ENCODE measurements around the gene PCNX2.

Gene PCNX2

GRCh38 chr1:233025567-233025966 is 270.0 kb downstream of the PCNX2 start:
- Histone ChIP-seq H3K4me3 (ENCODE audit: low read depth, low read length) (no peak overlapping the region), H3K27ac (ENCODE audit: extremely low read depth, low read depth, low read length) (no peak overlapping the region), H3K9me3 (ENCODE audit: control insufficient read depth, insufficient read depth, low read depth, low read length) (no peaks in the 10 kb centered on the region), H3K4me1 (ENCODE audit: control insufficient read depth, insufficient read depth, low read length) (no peaks in the 10 kb centered on the region), H3K36me3 (ENCODE audit: control insufficient read depth in 2 of 2, insufficient read depth in 1 of 2, low read length in 2 of 2) (peaks cover 0 to 12% of the 10 kb centered on the region in 2 experiments; a peak in 1 of 3 replicates)
- TF ChIP-seq OSR2 (tag by site-specific recombination; IDR thresholded peaks at IDR 0.05) (no peak), ZNF155 (tag by site-specific recombination; IDR thresholded peaks at IDR 0.05) (no peak), ZNF843 (tag by site-specific recombination; IDR thresholded peaks at IDR 0.05) (no peak), ZFP41 (tag by site-specific recombination; IDR thresholded peaks at IDR 0.05; ENCODE audit: borderline replicate concordance) (no peak)
- ChIA-PET CTCF (interaction anchor here (0.6 to 2.4 kb wide), 12 partner anchors 9 to 844 kb away, joined by 3 to 11 read pairs (median 4); no protein-coding TSS in a partner anchor), POLR2A (no interaction called here)

GRCh38 chr1:233025157-233025556 is 270.4 kb downstream of the PCNX2 start:
- POLR2A ChIA-PET, result no interaction called here
- Histone ChIP-seq H3K27ac (ENCODE audit: extremely low read depth, low read depth, low read length) (no peak overlapping the region), H3K4me3 (ENCODE audit: low read depth, low read length) (no peak overlapping the region), H3K9me3 (ENCODE audit: control insufficient read depth, insufficient read depth, low read depth, low read length) (no peaks in the 10 kb centered on the region), H3K36me3 (ENCODE audit: control insufficient read depth in 2 of 2, insufficient read depth in 1 of 2, low read length in 2 of 2) (peaks cover 0 to 12% of the 10 kb centered on the region in 2 experiments; a peak in 1 of 3 replicates), H3K4me1 (ENCODE audit: control insufficient read depth, insufficient read depth, low read length) (0 out of 2 replicates have a peak, but pooled peaks cover 2% of the 10 kb centered on the region)
- CTCF ChIA-PET, result interaction anchor here (0.6 to 2.4 kb wide), 16 partner anchors 9 to 843 kb away, joined by 3 to 11 read pairs (median 4); no protein-coding TSS in a partner anchor
- peak; percentile 83 for TF ChIP-seq CTCF (tag by site-specific recombination; IDR thresholded peaks at IDR 0.05)
- no peak for TF ChIP-seq ZNF626 (tag by site-specific recombination; IDR thresholded peaks at IDR 0.05)
- TF ChIP-seq ZNF561 (tag by site-specific recombination; IDR thresholded peaks at IDR 0.05; ENCODE audit: borderline replicate concordance), result 0 out of 2 replicates have a peak, but pooled peaks have one; percentile 38
- TF ChIP-seq ZNF24 (tag by site-specific recombination; IDR thresholded peaks at IDR 0.05), result no peak
- TF ChIP-seq ZNF404 (tag by site-specific recombination; IDR thresholded peaks at IDR 0.05), result no peak

GRCh38 chr1:233024199-233024598 is 271.3 kb downstream of the PCNX2 start:
- POLR2A ChIA-PET, result no interaction called here
- no peak overlapping the region for H3K4me3 ChIP-seq (ENCODE audit: low read depth, low read length)
- H3K4me1 ChIP-seq (ENCODE audit: control insufficient read depth, insufficient read depth, low read length), result peaks cover 6% of the 10 kb centered on the region; the same call in 1 of the 2 replicates
- no peak overlapping the region for H3K27ac ChIP-seq (ENCODE audit: extremely low read depth, low read depth, low read length)
- TF ChIP-seq PRDM1 (tag by site-specific recombination; IDR thresholded peaks at IDR 0.05), result no peak
- TF ChIP-seq ZNF555 (tag by site-specific recombination; conservative IDR thresholded peaks at IDR 0.05), result no peak
- TF ChIP-seq ZNF513 (tag by site-specific recombination; IDR thresholded peaks at IDR 0.05), result no peak
- no peak for TF ChIP-seq KLF10 (tag by site-specific recombination; IDR thresholded peaks at IDR 0.05)
- no peak for TF ChIP-seq ZNF623 (tag by site-specific recombination; IDR thresholded peaks at IDR 0.05)
- TF ChIP-seq ZNF777 (tag by site-specific recombination; IDR thresholded peaks at IDR 0.05; ENCODE audit: borderline replicate concordance), result no peak
- no peak for TF ChIP-seq BCL11B (tag by site-specific recombination; IDR thresholded peaks at IDR 0.05; ENCODE audit: low read depth)
- no peak for TF ChIP-seq ZNF114 (tag by site-specific recombination; IDR thresholded peaks at IDR 0.05)
- CTCF ChIA-PET, result interaction anchor here (0.5 to 2.4 kb wide), 15 partner anchors 10 to 856 kb away, joined by 3 to 10 read pairs (median 3); no protein-coding TSS in a partner anchor
- H3K9me3 ChIP-seq (ENCODE audit: control insufficient read depth, insufficient read depth, low read depth, low read length), result no peaks in the 10 kb centered on the region
- H3K36me3 ChIP-seq (ENCODE audit: control insufficient read depth in 2 of 2, insufficient read depth in 1 of 2, low read length in 2 of 2), result peaks cover 0 to 17% of the 10 kb centered on the region in 2 experiments; a peak in 1 of 3 replicates
